ENCODE measurements around the gene MGRN1.
A peak's percentile ranks its signal among the peaks of the same experiment; 100 is the strongest.

MGRN1 gene

DNA sequence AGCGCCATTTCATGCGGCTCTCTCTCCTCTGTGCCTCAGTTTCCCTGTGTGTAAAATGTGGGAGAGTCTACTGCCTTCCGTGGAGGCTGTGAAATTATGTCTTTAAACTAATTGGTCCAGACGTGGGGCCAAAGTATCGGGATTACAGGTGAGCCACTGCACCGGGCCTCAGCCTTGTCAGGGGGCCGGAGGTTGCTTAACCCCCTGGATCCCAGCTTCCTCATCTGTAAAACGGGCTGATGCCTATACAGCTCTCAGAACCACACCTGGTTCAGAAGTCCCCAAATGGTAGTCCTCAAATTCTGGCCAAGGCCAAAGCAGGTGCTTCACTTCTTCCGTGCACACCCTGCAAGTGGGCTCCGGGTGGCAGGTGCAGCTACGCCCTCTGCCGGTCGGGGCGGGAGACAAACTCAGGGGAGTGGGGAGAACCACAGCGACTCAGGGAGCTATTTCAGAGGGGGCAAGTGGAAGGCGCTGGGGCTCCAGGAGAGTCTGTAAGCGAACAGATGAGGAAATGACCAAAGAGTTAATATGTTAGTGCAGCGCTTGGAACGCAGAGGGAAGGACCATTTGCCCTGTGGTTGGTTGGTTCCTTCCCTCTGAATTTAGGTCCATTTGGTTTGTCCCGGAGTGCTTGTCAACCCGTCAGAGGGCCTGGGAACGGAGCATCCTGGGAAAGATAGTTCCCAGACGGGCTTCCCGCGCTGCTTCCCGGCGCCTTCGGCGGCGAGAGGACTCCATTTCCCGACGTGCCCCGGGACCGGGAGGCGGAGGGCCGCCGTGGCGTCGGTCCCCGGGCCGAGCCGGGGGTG is at the start of gene MGRN1:
Gene MGRN1, plus strand, starts transcription at position 812 of the 812 bp plus-strand sequence. CDS start 135 bp downstream, outside the sequence.
- DNase-seq = peak; percentile 92

DNA sequence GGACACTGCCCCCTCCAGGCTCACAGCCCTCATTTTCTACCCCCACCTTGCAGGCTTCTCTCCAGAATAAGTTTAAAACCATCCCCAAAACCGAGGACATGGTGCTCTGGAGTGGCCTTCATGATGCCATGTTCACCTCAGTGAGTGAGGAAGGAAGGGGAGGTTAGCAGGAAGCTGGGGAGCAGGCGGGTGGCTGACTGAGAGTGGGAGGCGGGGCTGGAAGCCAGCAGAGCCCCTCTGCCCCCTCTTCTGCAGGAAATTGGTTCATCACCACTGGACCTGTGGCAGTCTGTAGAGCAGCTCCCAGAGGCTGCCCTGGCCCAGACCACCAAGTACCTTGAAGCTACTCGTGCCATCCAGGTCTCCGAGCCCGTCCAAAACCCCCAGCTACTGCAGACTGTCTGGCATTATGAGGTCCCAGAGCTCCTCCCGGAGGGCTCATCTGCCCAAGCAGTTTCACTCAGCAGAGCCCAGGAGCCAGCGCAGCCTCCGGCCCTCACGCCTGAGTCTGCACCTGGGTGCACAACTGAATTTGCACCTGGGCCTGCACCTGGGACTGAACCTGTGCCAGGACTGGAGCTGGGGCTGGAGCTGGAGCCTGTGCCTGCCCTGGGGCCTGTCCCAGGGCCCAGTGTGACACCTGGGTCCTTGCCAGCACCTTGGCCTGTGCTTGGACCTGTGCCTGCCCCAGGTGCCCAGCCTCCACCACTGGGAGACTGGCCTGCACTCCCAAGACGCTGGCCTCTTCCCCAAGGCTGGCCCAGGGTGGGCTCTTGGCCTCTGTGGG is 49.5 kb upstream of the MGRN1 start:
- DNase-seq = no peak

GRCh38 chr16:4576008-4576407 is 48.6 kb upstream of the MGRN1 start:
- DNase-seq = no peak

DNA sequence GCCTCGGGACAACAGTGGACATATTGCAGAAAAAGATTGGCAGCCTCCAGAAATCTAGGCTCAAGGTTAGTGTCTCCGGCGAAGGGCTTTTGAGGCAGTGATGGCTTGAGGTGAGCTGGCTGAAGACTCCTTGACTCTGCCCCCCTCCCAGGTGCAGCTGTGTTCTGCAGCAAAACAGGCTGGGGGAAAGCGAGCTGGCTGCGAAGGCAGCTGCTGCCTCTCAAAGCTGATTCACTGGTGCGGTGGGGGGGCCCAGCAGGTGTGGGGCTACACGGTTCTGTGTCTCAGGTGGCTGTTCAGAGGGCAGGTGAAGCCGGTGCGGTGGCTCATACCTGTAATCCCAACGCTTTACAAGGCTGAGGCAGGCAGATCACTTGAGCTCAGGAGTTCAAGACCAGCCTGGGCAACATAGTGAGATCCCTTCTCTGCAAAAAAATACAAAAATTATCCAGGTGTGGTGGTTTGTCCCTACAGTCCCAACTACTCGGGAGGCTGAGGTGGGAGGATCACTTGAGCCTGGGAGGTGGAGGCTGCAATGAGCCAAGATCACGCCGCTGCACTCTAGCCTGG is 45.6 kb upstream of the MGRN1 start:
- no peak for DNase-seq

DNA sequence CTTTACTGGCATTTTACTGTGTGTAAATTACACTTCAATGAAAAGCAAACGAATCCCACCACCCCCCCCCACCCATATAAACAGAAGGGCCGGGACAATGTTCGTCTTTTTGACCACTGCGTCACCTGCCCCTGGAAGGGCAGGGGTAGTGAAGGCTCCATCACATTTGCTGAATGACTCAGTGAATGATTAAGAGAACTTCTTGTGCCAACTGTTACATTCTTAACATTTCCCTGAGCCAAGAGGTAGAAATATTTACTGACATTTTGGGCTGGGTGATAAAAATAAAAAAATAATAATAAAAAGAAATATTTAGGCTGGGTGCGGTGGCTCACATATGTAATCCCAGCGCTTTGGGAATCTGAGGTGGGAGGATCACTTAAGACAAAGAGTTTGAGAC is 44.4 kb upstream of the MGRN1 start:
- no peak for DNase-seq

DNA sequence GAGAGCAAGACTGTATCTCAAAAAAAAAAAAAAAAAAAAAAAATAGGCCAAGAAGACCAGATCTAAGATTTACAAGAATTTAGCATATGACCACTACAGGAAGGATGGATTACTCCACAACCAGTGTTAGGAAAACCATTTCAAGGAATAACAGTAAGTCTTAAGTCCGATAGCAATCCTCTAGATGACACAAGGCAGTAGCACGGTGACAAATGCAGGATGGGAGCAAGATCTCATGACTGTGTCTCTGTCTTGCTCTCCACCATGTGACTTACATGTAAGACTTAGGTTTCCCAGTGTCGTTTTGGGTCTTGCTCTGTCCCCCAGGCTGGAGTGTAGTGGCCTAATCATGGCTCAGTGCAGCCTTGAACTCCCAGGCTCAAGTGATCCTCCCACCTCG is 40.7 kb upstream of the MGRN1 start:
- DNase-seq = no peak

DNA sequence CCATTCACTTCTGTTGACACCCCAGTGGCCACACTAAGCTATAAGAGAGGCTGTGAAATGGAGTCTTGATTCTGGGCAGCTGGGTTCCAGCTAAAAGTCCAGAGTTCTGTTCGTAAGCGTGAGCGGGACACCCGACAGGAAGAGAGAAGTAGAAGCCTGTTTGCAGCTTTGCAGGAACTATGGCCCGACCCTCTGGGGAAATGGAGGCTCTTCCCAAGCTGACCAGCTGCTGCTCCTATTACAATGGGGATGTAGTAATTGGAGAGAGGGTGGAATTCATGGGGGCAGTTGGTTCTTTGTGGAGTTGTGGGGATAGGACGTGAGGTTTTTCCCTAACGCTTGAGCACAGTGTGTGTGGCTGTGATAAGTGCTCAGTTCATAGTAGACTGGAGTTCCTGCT is 38.3 kb upstream of the MGRN1 start:
- DNase-seq = no peak

DNA sequence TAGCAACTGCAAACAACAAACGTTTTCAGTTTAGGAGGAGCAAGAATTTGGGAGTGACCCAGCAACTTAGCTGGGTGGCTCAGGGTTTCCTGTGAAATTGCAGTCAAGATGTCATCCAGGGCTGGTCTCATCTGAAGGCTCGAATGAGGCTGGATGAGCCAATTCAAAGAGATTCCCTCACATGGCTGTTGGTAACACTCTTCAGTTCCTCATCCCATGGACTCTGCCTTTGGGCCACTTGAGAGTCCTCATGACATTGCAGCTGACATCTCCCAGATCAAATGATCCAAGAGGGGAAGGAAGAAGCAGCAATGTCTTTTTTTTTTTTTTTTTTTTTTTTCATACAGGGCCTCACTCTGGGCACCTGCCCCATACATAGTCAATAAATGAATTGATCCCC is 36.2 kb upstream of the MGRN1 start:
- DNase-seq = no peak

DNA sequence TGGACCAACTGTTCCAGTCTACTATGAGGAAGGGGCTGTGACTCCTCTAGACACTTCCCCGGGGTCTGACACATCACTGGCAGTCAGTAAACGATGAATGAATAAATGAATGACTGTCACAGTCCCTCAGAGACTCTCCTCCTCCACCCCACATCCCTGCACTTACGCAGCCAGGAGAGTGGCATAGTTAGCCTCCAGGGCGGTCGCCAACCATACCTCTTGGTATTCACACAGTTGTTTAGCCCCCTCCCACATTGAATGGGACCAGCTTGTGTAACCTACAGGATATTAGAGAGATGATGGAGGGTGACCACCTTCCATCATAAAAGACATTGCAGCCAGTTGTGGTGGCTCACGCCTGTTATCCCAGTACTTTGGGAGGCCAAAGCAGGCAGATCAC is 35.7 kb upstream of the MGRN1 start:
- DNase-seq = no peak

DNA sequence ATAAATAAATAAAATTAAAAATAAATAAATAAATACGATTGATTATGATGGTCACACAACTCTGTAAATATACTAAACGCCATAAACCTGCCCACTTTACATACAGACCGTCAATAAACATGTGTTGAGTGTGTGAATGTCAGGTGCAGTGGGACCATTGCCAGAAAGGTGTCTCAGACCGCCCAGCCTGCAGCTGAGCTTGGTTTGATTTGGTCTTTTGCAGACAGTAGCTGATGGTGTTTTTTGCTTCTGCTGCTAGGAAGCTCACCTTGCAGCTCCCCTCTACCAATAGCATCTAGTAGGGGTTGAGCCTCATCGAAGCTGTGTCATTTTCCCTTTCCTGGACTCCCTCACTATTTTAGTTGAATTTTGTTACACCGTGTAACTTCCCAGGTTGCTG is 33.4 kb upstream of the MGRN1 start:
- DNase-seq = no peak

- no peak for DNase-seq
Observed at GRCh38 chr16:4591706-4592470, 32.7 kb upstream of the MGRN1 start.

GRCh38 chr16:4593086-4593485 is 31.5 kb upstream of the MGRN1 start:
- no peak for DNase-seq

- no peak for DNase-seq
Observed at GRCh38 chr16:4594433-4595410, 29.9 kb upstream of the MGRN1 start.

DNA sequence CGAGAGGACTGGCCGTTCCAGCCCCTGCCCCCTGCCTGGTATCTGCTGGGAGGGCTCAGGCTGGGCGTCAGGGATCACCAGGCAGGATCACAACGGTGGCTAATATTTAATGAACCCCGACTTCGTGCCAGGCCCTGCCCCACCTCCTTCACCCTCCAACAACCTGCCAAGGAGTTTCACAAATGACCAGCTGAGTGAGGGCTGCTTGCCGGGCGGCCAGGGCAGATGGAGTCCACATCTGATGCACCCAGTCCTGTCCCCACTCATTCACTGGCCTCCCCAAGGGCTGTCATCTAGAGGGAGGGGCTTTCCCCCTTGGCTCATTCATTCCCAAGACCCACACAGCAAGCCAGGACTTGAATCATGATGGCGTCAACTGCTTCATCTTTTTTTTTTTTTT is 27.5 kb upstream of the MGRN1 start:
- DNase-seq = no peak

- no peak for DNase-seq
Observed at GRCh38 chr16:4599037-4599436, 25.6 kb upstream of the MGRN1 start.

DNA sequence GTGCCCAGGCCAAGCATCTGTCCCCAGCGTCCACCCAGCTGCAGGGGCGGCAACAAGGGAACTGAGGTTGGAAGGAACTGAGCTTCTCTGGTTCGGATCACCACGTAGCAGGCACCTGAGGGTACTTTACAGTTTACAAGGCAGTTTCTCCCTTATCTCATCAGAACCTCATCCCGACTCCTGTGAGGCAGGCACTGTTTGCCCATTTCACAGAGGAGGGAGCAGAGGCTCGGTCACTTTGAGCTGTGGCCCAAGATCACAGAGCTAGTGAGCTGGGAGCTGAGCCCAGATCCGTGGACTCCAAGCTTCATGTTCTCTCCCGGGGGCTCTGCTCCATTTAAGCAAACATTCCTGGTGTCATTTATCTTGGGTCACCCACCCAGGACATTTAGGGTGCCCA is 25.1 kb upstream of the MGRN1 start:
- DNase-seq = no peak

DNA sequence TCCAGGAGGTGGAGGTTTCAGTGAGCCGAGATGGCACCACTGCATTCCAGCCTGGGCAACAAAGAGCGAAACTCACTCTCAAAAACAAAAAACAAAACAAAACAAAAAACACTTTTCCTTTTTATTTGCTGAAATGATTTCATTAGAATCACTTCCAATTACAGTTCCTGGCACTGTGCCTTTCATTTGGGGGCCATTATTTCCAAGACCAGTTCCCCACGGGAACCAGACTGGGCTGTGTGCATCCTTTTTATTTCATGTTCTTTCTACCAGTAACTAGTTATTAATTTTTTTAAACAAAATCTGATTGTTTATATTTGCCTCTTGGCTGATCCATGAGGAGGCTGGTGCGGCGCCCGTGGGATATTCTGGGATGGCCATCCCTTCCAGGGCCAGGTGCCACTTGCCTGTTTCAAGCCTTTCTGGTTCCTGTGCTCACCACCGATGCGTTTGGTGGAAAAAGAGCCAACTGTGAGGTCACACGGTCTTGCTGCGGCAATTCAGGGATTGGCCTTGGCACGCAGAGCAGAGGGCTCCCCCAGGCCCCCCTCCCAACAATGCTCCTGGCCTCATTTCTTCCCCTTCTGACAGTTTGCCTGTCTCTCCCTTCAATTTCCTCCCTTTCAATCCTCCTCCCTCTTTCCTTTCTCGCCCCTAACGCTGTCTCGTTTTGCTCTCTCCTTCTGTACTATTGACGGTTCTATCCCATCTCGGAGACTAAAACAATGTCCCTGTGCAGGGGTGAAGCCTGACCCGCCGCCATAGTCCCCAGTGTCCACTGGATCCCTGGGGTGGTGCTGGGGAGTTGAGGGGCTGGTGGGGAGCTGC is 23.4 kb upstream of the MGRN1 start:
- peak; percentile 10 for DNase-seq

DNA sequence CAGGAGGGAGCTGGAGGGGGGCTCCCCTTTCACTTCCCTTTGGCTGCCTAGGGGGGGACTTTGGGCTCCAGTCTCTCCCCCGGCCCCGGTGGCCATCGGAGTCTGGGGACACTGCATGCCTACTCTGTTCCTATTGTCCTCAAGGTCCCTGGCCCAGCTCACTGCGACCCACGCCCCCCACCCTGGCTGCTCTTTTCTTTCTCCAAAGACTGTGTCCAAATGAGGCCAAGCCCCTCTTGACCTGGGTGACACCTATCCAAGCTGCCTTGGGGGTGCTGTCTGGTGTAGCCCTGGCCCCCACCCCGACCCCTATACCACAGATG is 22.8 kb upstream of the MGRN1 start:
- DNase-seq = no peak

DNA sequence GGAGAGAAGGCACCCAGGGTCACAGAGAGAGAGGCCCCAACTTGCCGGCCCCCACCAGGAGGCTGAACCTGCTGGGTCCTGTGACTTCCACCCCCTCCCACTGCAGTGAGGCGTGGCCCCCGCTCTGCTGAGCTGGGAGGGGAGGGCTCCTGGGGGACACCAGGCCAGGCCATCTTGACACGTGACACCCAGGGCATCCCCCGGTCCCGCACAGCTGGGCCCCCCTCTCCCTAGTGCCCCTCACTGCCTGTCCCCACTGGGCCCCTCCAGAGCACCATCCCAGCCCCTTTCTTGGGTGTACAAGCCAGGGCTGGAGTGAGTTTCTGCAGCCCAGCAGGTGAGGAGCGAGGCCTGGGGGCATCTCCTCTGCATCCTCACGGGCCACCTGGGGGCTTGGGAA is 22.3 kb upstream of the MGRN1 start:
- DNase-seq = no peak

GRCh38 chr16:4603624-4604170 is 20.9 kb upstream of the MGRN1 start:
- no peak for DNase-seq

DNA sequence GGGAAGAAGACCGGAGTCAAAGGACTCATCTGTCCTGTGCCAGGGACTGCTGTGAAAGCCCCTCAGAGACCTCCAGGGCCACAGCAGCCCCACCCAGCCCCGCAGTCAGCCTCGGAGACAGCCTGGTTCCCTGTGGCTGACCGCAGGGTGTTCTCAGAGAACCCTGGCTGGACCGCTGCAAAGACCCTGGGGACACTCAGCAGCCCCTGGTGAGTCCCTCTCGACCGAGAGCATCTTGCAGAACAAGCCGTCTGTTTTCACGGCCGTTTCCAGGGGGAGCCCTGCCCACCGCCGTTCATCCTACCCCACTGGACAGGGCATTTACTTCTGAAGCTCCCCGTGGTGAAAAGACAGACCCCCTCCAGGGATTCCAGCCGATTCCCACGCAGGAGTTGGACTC is 20.2 kb upstream of the MGRN1 start:
- DNase-seq = no peak
